GM19035 (cell line): ENCODE measurements around the gene NRCAM.

Experiments
- ATAC-seq: cut with Tn5 transposase; IDR thresholded peaks from one replicate; pipeline ENCODE4 v1.9.1; 2021; ENCODE audit not compliant: unreplicated experiment

NRCAM gene

GRCh38 chr7:108314551-108314950 is 141.7 kb downstream of the NRCAM start:
- ATAC-seq, result no peak

- no peak for ATAC-seq
Measured at GRCh38 chr7:108314049-108314448, 142.2 kb downstream of the NRCAM start.

- no peak for ATAC-seq
Measured at GRCh38 chr7:108313086-108313485, 143.2 kb downstream of the NRCAM start.

GRCh38 chr7:108311446-108312168 is 144.6 kb downstream of the NRCAM start:
- peak; percentile 51 for ATAC-seq

GRCh38 chr7:108310351-108310750 is 145.9 kb downstream of the NRCAM start:
- ATAC-seq, result no peak

- ATAC-seq, result no peak
Measured at GRCh38 chr7:108308903-108309302, 147.3 kb downstream of the NRCAM start.

- no peak for ATAC-seq
Measured at GRCh38 chr7:108308276-108308675, 148.0 kb downstream of the NRCAM start.

GRCh38 chr7:108307595-108307994 is 148.6 kb downstream of the NRCAM start:
- ATAC-seq, result no peak

- no peak for ATAC-seq
Measured at GRCh38 chr7:108307194-108307593, 149.0 kb downstream of the NRCAM start.

GRCh38 chr7:108303332-108303731 is 152.9 kb downstream of the NRCAM start:
- ATAC-seq, result no peak

- ATAC-seq, result no peak
Measured at GRCh38 chr7:108301387-108301786, 154.8 kb downstream of the NRCAM start.

GRCh38 chr7:108299251-108299973 is 156.8 kb downstream of the NRCAM start:
- no peak for ATAC-seq

- ATAC-seq, result no peak
Measured at GRCh38 chr7:108296911-108297310, 159.3 kb downstream of the NRCAM start.

GRCh38 chr7:108294595-108294994 is 161.6 kb downstream of the NRCAM start:
- peak; percentile 99 for ATAC-seq

GRCh38 chr7:108293149-108293612 is 163.1 kb downstream of the NRCAM start:
- no peak for ATAC-seq

- no peak for ATAC-seq
Measured at GRCh38 chr7:108292541-108292940, 163.7 kb downstream of the NRCAM start.

- no peak for ATAC-seq
Measured at GRCh38 chr7:108291791-108292440, 164.3 kb downstream of the NRCAM start.

GRCh38 chr7:108291152-108291508 is 165.1 kb downstream of the NRCAM start:
- no peak for ATAC-seq

- no peak for ATAC-seq
Measured at GRCh38 chr7:108290459-108291151, 165.6 kb downstream of the NRCAM start.

GRCh38 chr7:108289852-108290251 is 166.4 kb downstream of the NRCAM start:
- no peak for ATAC-seq

GRCh38 chr7:108287857-108288256 is 168.4 kb downstream of the NRCAM start:
- no peak for ATAC-seq
